Caco-2 (cell line): Measurements from ENCODE around the gene PPIL1. TPM values are rescaled to one million over a fixed set of nuclear protein-coding genes. Genes with fewer than 3 reads are reported as not detected.

Source experiments
- BruUV-seq: library from RNA; stranded (reverse); fragments of 400-500 nt; replicated peaks from 2 replicates; lab custom pipeline; 2021; lab: Mats Ljungman, UMichigan
- CTCF ChIA-PET: fragments of 300-600 bp; sonication (Branson Sonifier 250); formaldehyde crosslinking; loops from one replicate; lab custom pipeline; 2022; ENCODE audit warnings: antibody characterized with exemption; lab: Charles Lee
- POLR2A ChIA-PET: fragments of 300-600 bp; sonication (Branson Sonifier 250); formaldehyde crosslinking; loops from one replicate; lab custom pipeline; 2022; ENCODE audit warnings: antibody characterized with exemption; lab: Charles Lee
- DNase-seq, 2 experiments: peaks; one replicate each; pipeline versions ENCODE4 v3.0.0 to v3.0.0-alpha.2; 2020 to 2022
- H3K27me3 ChIP-seq: replicated peaks from 2 replicates; pipeline ENCODE4 v1.6.0; 2011; ENCODE audit warnings: low read length; ENCODE audit not compliant: control insufficient read depth, insufficient read depth
- H3K36me3 ChIP-seq: 2 replicates; pipeline ENCODE4 v1.5.1; 2011; ENCODE audit warnings: low read length; ENCODE audit not compliant: control insufficient read depth, insufficient read depth
- H3K4me1 ChIP-seq: fragments of 250-450 bp; sonication (Bioruptor Pico); 2 replicates; pipeline ENCODE4 v1.5.1; 2020; ENCODE audit warnings: mild to moderate bottlenecking
- H3K4me3 ChIP-seq: 2 replicates; pipeline ENCODE4 v1.5.1; 2011; ENCODE audit warnings: low read depth, mild to moderate bottlenecking, control low read depth, low read length
- H3K9me3 ChIP-seq: fragments of 250-450 bp; sonication (Bioruptor Pico); 2 replicates; pipeline ENCODE4 v1.5.1; 2020; ENCODE audit warnings: mild to moderate bottlenecking, moderate library complexity
- H3K27ac Mint-ChIP-seq: one replicate; pipeline ENCODE4 v1.8.0; 2022; ENCODE audit warnings: mixed read lengths; ENCODE audit not compliant: unreplicated experiment
- H3K27me3 Mint-ChIP-seq: one replicate; pipeline ENCODE4 v1.8.0; 2022; ENCODE audit warnings: mixed read lengths; ENCODE audit not compliant: insufficient read depth, unreplicated experiment
- H3K36me3 Mint-ChIP-seq: one replicate; pipeline ENCODE4 v1.8.0; 2022; ENCODE audit warnings: mild to moderate bottlenecking, mixed read lengths; ENCODE audit not compliant: insufficient read depth, unreplicated experiment
- H3K4me1 Mint-ChIP-seq: one replicate; pipeline ENCODE4 v1.8.0; 2022; ENCODE audit warnings: low read depth, mixed read lengths; ENCODE audit not compliant: unreplicated experiment
- H3K4me3 Mint-ChIP-seq: one replicate; pipeline ENCODE4 v1.8.0; 2022; ENCODE audit warnings: mild to moderate bottlenecking, moderate library complexity, mixed read lengths; ENCODE audit not compliant: unreplicated experiment
- H3K9me3 Mint-ChIP-seq: one replicate; pipeline ENCODE4 v1.8.0; 2022; ENCODE audit warnings: mixed read lengths; ENCODE audit not compliant: unreplicated experiment
- CTCF ChIP-seq, 2 experiments: fragments of 200-600 bp in 1 of 2; IDR thresholded peaks; 1 replicate in 1 of 2; 2 replicates in 1 of 2; pipeline versions ENCODE4 v1.5.1 to v1.8.0; 2011 to 2022; ENCODE audit warnings: antibody characterized with exemption in 1 of 2, control low read depth in 1 of 2, inconsistent platforms in 1 of 2, low read depth in 1 of 2, low read length in 1 of 2, mild to moderate bottlenecking in 1 of 2, moderate library complexity in 1 of 2; ENCODE audit not compliant: insufficient read depth in 1 of 2, severe bottlenecking in 1 of 2, unreplicated experiment in 1 of 2
- intact Hi-C: fragments of 100-400 bp; cut with micrococcal nuclease; formaldehyde crosslinking; loops from one replicate; pipeline ENCODE4 v1.10.0; 2022; ENCODE audit not compliant: unreplicated experiment
- total RNA-seq: library from RNA; stranded (reverse); gene quantifications from 2 replicates; pipeline ENCODE4 v1.2.3, GENCODE V29; 2022

PPIL1 gene
- total RNA-seq, 1 experiment from 2014 or later, result 61.2 TPM

DNA sequence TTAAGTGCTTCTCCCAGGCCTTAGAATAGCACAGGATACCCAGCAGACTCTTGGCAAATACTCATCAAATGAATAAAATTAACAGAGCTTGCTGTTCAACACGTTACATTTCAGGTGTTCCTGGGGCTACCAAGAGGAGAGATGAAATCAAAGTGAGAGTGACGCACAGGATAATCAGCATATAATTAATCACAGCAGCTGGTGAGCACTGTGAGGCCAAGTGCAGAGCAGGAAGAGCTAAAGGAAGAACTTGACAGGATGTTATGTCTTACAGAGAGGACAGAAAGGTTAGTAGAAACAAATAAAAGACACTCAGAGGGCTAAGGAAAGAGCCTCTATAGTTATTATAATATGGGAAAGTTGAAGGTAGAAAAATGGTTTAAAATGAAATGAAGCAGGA lies 8.8 kb downstream of the PPIL1 start:
- DNase-seq, result no peak
- H3K27me3 Mint-ChIP-seq, result no peaks in the 10 kb centered on the region
- intact Hi-C loops, result no loop called here
- Histone ChIP-seq H3K27me3 (no peaks in the 10 kb centered on the region), H3K36me3 (no peaks in the 10 kb centered on the region; the same call in 1 of the 2 replicates), H3K4me1 (no peaks in the 10 kb centered on the region), H3K4me3 (no peak overlapping the region), H3K9me3 (no peaks in the 10 kb centered on the region)
- no peak overlapping the region for H3K4me3 Mint-ChIP-seq
- H3K9me3 Mint-ChIP-seq, result no peaks in the 10 kb centered on the region
- ChIA-PET POLR2A (no interaction called here), CTCF (no interaction called here)
- no peak for TF ChIP-seq CTCF (IDR thresholded peaks at IDR 0.05; ENCODE audit: insufficient read depth in 1 of 2, low read depth in 1 of 2, low read length in 1 of 2, severe bottlenecking in 1 of 2, unreplicated experiment in 1 of 2)
- peaks cover 43% of the 10 kb centered on the region for H3K36me3 Mint-ChIP-seq
- no peak overlapping the region for H3K27ac Mint-ChIP-seq
- peaks cover 6% of the 10 kb centered on the region for H3K4me1 Mint-ChIP-seq
- no TSS peak for BruUV-seq

- H3K27me3 ChIP-seq, result no peaks in the 10 kb centered on the region
- no TSS peak for BruUV-seq
- no peak for TF ChIP-seq CTCF (IDR thresholded peaks at IDR 0.05; ENCODE audit: insufficient read depth in 1 of 2, low read depth in 1 of 2, low read length in 1 of 2, severe bottlenecking in 1 of 2, unreplicated experiment in 1 of 2)
- H3K9me3 ChIP-seq, result no peaks in the 10 kb centered on the region
- Mint-ChIP-seq H3K9me3 (no peaks in the 10 kb centered on the region), H3K4me3 (no peak overlapping the region), H3K27ac (peak overlapping the region; percentile 0), H3K36me3 (peaks cover 43% of the 10 kb centered on the region), H3K27me3 (no peaks in the 10 kb centered on the region), H3K4me1 (peaks cover 6% of the 10 kb centered on the region)
- H3K4me1 ChIP-seq, result no peaks in the 10 kb centered on the region
- H3K4me3 ChIP-seq, result no peak overlapping the region
- intact Hi-C loops, result no loop called here
- H3K36me3 ChIP-seq, result no peaks in the 10 kb centered on the region; the same call in 1 of the 2 replicates
- DNase-seq, result no peak
- POLR2A ChIA-PET, result interaction anchor here (0.6 to 1.4 kb wide), 2 partner anchors 10 to 17 kb away, joined by 3 read pairs; no protein-coding TSS in a partner anchor
- CTCF ChIA-PET, result no interaction called here
Measured at GRCh38 chr6:36863670-36864540, 10.7 kb downstream of the PPIL1 start.

DNA sequence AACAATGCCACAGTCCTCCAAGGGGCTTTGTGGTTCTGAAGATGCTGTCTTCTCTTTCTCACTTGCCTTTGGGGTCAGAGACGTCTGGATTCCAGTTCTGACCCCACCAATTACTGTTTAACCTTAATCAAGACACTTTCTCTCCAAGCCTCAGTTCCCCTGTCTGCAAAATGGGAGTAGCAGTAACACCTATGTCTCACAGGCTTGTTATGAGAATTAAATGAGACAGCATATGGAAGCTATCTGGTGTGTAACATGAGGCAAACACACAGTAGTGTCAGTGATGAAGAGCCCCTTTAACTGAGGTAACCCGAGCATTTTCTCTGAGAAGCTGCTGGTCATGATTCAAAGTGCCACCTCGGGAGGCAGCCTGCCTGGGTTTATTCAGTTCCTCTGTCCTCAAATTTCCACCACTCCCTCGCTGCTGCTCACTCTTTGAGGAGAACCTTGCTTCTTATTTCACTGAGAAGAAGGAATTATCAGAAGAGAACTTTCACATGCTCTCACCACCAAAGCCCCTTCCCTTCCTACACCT lies 11.7 kb downstream of the PPIL1 start:
- H3K27me3 Mint-ChIP-seq, result no peaks in the 10 kb centered on the region
- no peaks in the 10 kb centered on the region; the same call in 1 of the 2 replicates for H3K36me3 ChIP-seq
- TF ChIP-seq CTCF (IDR thresholded peaks at IDR 0.05; ENCODE audit: insufficient read depth in 1 of 2, low read depth in 1 of 2, low read length in 1 of 2, severe bottlenecking in 1 of 2, unreplicated experiment in 1 of 2), result no peak
- CTCF ChIA-PET, result no interaction called here
- peaks cover 37% of the 10 kb centered on the region for H3K36me3 Mint-ChIP-seq
- H3K27me3 ChIP-seq, result no peaks in the 10 kb centered on the region
- no peaks in the 10 kb centered on the region for H3K9me3 Mint-ChIP-seq
- H3K27ac Mint-ChIP-seq, result no peak overlapping the region
- no peaks in the 10 kb centered on the region for H3K4me1 ChIP-seq
- peaks cover 6% of the 10 kb centered on the region for H3K4me1 Mint-ChIP-seq
- intact Hi-C loops, result no loop called here
- H3K9me3 ChIP-seq, result no peaks in the 10 kb centered on the region
- H3K4me3 ChIP-seq, result no peak overlapping the region
- no TSS peak for BruUV-seq
- DNase-seq, result no peak
- POLR2A ChIA-PET, result no interaction called here
- no peak overlapping the region for H3K4me3 Mint-ChIP-seq
